ENCODE measurements around the gene RASGRP1.

The RASGRP1 gene

DNA sequence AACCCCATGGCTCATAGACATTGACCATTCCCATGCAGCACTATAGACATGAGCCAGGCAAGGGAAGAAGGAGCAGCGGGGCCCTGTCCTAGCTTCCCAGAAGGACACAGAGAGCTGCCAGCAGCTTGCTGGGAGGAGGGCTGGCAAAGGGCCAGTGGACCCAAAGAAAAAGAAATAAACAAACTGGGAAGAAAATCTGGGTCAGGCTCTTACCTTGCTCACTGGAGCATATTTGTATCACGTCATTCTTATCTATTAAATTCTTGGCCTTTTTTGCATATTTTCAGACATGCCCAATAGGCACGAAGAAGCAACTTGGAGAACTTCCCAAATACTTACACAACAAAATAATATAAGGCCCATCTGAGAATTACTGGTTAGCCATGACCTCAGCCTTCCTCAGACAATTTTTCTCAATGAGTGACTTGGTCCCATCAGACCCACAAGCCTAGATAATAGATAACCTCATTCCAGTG, 28.4 kb downstream of the RASGRP1 start:
- DNase-seq (ENCODE audit: low read depth in 2 of 2): no peak

DNA sequence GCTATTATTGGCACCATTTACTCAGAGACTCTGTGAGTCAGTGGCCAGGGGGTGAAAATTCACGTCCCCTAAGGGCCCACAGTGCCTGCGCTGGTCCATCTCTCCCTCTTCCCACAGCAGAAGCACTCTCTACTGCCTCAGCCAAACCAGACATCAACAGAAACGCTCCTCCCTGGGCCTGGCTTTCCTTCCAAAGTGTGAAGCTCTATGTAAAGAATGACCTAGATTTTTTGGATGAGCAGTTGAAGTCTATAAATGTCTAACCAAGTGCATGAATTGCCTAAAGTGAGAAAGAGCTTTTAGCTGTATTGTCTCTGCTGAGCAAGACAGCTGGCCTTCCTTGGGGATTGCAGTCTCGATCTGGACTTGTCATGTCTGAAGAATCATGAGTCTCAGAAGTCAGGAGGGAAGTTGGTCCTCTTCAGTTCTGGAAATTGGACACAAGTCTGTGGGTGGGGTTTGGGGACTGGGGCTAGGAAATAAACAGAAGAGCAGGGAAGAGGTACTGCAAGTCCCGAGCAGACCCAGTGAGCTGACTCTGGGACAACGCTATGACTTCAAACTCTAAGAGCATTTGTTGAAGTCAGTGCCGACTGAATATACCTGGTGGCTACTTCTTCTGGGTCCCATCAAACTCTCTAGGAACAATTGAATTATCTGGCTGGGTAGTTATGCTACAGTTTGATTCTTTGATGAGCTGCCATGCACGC, 29.0 kb downstream of the RASGRP1 start:
- DNase-seq (ENCODE audit: low read depth in 2 of 2): no peak

DNA sequence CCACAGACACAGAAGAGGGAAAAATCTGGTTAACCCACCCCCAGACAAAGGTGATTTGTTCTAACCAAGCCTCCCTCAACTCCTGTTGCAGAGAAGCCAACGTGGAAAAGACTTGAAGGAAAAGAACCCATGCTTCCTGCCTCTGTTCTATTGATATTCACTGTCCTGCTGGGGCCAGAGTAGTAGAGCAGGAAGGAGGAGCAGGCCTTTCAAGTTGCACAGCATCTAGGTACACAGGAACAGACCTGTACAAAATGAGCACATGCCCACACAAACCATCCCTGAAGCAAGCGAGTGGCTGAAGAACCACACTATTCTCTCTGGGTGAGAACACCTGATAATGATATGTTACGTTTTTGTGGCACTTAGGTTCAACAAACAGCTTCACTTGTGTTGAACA, 29.9 kb downstream of the RASGRP1 start:
- no peak for DNase-seq (ENCODE audit: low read depth in 2 of 2)

DNA sequence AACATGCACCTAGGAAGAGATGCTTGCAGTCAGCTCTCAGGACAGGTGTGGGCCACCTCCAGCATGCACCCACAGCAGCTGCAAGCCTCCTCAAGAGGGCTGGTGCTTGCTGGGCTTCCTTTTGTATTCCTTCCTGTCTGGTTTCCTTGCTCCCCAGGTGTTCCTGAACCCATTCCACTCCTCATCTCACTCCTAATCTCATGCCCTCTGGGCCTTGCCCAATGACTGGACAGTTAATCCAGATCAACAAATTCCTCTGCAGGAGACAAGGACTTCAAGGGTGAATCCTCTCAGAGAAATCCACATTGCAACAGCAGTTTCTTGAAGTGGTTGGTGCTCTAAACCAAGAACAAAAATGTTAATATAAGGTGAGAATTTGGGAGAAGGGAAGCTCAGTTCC, 30.7 kb downstream of the RASGRP1 start:
- DNase-seq (ENCODE audit: low read depth in 2 of 2): no peak

DNA sequence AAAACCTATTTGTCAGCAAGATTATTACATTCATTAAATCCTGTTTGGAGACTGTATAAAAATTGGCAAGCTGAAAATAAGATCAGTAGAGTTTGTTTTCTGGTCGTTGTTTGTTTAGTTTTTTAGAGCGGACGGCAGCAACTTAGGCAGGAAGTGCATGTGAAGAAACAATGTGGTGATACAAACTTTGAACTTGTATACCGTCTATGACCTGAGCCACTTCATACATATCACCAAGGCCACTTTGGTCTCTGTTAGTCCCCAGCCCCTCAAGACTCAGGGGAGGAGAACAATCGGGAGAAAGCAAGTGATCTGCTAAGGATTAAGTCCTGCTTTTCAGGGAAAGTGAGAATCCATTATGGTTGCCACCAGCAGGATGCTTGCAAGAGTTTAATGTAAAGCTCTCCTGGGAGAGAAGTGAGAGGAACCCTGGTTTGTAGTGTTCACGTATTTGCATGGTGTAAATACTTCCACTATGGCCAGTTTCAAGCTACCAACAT, 31.1 kb downstream of the RASGRP1 start:
- no peak for DNase-seq (ENCODE audit: low read depth in 2 of 2)

DNA sequence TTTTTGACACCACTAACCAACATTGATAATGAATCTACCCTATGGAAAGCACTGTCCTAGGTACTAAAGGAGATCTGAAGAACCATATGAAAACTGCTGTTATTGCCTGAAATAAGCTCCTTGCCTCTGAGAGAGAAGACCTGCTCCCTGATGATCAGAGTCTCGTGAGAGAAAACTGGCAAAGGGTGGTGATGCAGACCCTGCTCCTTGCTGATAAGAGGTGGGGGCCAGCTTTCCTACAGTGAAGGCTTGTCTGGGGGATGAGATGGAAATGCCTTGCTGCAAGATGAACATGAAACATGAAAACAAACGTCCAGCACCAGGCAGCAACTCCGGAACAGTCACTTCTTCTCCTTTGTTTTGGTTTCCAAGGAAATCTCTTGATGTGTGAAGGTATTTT, 31.9 kb downstream of the RASGRP1 start:
- no peak for DNase-seq (ENCODE audit: low read depth in 2 of 2)

DNA sequence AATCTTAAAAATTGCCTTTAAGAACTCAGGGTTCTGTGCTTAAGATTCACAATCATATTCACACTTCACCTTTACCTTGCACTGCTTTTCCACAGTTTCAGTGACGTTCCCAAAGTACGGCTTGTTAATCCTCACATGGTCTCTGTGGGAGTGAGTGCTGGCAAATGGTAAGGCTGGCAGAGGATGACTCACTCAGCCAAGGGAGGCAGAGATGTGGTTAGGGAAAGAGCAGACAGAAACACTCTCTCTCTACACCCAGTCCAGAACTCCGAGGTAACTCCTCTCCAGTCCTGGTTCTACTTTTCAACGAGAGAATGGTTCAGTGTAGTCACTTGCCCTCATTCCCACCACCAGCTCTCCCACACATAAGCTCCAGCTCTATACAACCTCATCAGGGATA, 33.1 kb downstream of the RASGRP1 start:
- DNase-seq (ENCODE audit: low read depth in 2 of 2): no peak

DNA sequence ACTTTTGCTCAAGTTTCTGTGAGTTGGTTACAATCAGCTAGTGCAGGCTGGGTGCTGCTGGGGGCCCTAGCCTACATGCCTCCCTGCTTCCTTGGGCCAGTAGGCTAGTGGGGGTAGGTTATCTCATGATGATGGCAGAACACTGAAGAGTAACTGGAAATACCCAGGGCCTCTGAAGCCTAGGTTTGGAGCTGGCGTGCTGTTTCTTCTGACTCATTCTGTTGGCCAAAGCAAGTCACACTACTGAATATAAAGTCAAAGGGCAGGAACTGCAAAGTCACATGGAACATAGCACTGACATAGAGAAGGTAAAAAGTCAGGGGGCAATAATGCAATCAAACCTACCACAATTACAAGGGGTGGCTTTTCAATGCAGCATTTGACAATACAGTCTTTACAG, 34.5 kb downstream of the RASGRP1 start:
- DNase-seq (ENCODE audit: low read depth in 2 of 2): peak in 1 of 2 experiments; percentile 21

DNA sequence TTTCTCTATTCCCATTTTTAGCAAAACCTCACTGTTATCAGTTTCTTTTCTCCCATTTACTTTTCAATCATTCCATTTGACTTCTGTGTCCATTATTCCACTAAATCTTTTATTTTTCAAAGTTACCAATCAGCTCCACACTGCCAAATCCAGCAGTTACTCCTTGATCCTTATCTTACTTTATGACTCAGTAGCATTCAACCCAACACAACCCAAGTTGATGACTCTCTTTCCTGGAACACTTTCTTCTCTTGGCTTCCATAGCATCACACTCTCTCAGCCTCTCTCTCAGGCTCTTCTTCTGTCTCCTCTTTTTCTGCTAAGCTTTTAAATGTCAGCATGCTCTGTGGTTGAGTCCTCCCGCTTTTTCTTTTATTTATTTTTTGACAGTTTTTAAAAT, 36.3 kb downstream of the RASGRP1 start:
- no peak for DNase-seq (ENCODE audit: low read depth in 2 of 2)

DNA sequence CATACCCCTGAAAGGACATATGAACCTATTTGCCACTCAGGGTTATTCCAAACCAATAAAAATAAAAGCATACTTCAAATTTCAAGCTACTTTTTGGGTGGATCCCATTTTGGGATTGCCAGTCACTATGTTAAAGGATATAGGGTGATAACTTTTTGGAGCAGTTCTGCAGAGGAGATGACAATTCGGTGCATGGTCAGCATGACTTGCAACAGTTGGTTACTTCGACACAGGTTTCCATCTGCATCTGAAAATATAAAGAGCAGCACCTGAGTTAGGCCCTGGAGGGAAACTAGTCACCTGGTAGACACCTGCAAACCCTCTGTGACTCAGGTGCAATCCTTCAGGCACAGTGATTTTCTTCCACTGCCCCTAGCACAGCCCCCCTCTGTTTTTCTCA, 38.5 kb downstream of the RASGRP1 start:
- no peak for DNase-seq (ENCODE audit: low read depth in 2 of 2)

DNA sequence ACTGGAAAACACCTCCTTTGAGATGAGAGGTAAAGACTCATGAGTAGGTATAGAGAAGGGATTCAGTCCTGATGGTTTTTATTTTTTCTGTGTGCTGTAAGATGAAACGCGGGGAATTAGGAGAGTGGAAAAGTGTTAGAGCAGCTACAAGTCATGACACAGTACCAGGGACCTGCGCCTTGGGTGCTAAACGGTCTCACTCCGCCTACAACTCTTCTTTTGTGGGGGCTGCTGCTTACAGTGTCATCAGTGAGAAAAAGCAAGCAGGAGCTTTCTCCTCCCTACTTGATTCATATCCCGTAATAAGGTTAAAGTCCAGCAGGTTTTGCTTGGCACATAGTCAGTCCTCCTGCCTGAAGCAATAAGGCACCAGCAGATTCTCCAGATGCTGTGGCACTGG, 39.1 kb downstream of the RASGRP1 start:
- no peak for DNase-seq (ENCODE audit: low read depth in 2 of 2)

DNA sequence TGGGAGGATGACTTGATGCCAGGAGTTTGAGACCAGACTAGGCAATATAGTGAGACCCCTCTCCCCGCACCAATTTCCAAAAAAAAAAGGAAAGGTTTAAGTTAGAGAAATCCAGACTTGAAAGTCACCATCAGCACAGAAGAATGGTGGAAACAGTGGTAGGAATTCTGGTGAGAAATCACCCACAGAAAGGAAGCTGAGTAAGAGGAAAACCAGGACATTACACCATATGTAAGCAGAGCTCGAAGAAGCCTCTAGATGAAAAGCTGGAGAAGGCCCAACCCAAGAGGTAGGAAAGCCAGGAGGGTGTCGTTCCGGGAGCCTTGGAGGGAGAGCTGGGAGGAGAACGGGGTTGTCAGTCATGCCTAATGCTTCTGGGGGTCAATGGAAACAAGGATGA, 40.5 kb downstream of the RASGRP1 start:
- DNase-seq (ENCODE audit: low read depth in 2 of 2): no peak

DNA sequence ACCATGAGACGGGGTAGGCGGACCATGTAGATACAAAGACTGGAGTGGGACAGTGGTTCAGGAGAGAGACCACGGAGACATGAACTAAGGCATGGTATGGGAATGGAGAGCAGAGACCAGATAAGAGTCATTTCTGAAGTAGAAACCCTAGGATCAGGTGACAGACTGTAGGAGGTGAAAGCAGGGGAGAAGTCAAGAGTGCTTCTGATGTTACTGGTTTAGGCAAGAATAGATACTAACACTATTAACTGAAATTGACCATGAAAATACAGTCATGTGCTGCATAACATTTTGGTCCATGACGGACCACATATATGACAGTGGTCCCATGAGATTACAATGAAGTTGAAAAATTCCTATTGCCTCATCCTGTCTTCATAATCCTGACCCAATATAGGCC, 41.7 kb downstream of the RASGRP1 start:
- DNase-seq (ENCODE audit: low read depth in 2 of 2): no peak

DNA sequence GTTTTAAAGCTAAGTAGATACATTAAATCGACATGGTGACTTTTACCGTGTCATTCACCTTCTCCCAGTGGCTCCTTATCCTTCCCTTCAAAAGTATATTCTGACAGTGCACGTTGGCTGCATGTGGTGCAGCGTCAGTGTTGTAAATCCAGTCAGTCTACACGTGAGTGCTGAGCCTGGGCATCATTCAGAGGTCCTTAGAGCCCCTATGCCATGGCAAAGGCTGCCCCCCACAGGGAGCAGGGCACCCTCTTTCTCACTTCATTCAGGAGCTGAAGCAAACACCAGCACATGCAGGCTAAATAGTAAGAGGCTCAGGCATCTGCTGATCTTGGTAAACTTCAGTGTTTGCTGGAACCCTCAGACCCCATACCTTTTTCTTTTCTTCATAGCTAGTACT, 43.3 kb downstream of the RASGRP1 start:
- no peak for DNase-seq (ENCODE audit: low read depth in 2 of 2)

DNA sequence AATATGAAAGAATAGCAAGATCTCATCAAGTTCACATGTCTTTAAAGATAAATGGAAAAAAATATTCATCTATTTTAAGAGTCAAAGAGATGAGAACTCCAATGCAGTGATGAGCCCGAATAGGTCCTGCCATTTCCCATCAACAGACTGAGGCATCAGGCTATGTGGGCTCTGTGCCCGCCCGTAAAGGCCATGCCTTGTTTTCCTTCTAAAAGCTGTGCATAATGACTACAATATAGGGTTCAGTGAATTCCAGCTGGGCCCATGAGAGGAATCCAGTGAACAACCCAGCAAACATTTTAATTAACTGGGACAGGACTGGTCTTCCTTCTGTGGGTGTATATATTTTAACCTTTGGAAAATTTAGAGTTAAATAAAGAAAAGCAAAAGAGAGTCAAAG, 44.6 kb downstream of the RASGRP1 start:
- DNase-seq (ENCODE audit: low read depth in 2 of 2): no peak

DNA sequence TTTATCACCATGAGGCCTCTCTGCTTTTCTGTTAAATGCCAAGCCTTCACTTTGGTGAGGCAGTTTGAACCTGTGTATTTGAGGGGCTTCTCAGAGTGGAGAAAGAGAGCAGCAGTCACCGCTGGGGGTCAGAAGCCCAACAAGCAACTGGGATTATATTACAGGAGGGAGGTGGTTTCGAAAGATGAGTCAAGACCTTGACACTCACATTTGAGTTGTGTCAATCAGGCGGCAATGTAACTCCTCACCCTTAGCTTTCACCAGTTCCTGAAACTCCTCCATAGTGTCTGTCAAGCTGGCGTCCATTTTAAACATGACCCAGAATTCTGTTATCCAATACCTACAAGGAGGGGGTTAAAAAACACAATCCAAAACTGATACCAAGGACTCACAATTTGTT, 46.5 kb downstream of the RASGRP1 start:
- DNase-seq (ENCODE audit: low read depth in 2 of 2): no peak

DNA sequence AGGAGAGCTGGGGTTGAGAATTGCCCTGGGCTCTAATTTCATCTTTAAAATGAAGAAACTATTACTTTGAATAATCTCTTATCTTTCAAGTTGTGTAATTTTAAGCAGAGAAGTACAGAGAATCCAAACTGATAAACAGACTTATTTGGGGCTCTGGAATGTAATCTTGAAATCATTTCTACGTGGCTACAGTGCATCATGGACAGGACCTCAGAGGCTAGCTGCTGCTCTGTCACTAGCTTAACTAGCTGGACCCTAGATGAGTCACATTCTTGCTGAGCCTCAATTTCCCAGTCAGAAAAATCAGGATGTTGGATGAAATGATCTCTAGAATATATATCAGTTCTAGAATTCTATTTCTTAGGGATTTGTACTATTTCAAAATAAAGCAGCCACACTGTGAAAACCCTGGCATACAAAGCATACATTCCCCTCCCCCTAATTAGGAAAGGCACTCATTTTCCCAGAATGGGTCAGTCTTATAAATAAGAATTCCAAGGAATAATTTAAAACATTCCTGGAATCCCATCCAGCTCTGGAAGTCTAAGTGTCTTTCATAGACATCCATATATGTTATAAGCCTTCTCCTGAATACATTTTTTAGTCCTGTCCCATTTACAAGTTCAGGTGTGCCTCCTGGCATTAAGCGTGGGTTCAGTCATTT, 47.2 kb downstream of the RASGRP1 start:
- DNase-seq (ENCODE audit: low read depth in 2 of 2): no peak

DNA sequence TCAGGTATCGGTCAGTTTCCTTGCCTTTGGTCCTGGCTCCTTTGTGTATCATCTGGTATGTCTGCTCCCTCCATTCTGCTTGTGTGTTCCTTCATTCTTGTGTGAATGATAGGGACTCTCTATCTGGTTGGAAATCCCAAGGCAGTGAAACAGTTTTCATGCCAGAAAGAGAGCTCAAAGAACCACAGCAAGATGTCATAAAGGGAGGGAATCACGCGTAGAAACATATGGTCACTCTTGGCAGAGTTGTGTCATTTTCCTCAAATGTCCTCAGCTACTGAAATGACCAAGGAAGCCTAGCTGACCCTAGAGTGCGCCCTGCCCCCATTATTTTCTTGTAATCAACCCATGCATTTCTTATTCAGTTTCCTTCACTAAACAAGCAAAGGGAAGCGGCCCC, 48.0 kb downstream of the RASGRP1 start:
- no peak for DNase-seq (ENCODE audit: low read depth in 2 of 2)

DNA sequence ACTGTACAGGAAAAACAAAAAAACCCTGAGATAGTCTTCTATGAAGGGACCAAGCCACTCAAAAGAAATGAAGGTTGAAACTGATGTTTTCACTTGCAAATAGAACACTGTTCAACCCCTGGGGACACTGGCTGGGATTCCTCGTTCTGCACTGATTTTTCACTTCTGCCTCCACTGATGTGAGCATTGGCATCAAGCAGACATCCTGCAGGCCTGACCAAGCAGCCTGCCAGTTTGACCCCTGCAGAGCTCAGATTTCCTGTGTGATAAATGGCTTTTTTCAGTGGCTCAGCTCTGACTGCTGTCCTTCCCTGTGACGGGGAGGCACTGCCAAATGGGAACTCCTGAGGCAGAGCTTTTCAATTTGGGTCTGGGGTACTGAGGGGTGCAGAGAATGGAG, 50.0 kb downstream of the RASGRP1 start:
- DNase-seq (ENCODE audit: low read depth in 2 of 2): no peak

DNA sequence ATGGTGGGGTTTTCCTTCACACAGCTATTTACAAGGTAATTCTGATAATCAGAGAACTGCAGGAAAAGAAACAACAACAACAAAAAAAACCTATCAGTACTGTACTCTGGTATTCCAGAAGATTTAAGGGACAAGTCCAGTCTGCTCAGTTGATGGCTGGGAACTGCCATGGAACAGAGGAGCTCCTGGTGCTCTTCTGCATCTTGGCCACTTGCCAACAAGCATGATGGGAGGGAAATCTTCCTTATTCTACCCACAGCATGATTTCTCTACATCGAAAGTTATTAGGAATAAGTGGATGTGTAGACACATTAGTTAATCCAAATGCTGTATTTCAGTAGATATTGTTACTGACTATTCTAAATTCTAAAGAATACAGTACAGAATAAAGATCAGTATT, 51.7 kb downstream of the RASGRP1 start:
- DNase-seq (ENCODE audit: low read depth in 2 of 2): no peak

DNA sequence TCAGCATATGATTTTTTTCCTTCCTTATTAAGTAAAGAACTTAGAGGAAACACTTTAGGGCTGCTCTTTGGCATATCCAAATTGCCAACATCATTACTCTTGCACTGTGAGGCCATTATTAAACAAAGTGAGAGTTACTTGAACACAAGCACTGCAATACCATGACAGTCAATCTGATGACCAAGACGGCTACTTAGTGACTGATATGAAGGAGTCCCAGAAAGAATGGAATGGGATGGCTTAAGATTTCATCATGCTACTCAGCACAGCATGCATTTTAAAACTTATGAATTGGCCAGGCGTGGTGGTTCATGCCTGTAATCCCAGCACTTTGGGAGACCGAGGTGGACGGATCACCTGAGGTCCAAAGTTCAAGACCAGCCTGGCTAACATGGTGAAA, 55.5 kb downstream of the RASGRP1 start:
- no peak for DNase-seq (ENCODE audit: low read depth in 2 of 2)

DNA sequence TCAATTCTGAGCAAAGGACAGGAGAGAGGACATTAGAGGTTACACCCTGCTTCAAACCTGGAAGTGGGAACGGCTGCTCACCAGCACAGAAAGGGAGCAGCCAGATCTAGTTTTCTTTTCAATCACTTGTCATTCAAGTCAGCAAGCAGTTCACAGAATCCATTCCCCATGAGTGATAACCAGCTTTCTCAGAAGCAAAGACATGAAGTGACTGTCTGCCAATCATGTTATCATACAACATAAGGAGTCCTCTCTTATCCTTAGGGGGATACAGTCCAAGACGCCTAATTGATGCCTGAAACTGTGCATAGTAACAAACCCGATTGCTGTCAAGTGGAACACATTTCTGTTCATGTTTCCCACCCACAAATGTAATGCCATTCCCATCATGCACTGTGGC, 56.0 kb downstream of the RASGRP1 start:
- no peak for DNase-seq (ENCODE audit: low read depth in 2 of 2)

DNA sequence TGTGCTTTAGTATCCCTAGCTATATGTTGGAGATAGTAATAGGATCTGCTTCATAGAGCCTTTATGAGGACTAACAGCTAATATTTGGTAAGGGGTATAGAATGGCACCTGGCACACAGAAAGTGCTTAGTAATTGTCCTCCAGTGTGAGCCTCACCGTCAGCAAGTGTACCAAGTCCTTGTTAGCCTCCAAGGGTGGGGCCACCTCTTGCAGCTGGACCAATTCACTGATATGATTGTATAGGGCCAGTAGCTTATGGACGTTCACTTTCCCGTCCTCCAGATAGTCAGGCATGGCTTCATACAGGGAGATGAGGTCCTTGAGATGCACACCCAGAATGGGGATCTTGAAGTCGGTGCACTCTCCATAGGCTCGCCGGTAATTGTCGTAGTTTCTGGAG, 57.0 kb downstream of the RASGRP1 start:
- no peak for DNase-seq (ENCODE audit: low read depth in 2 of 2)

DNA sequence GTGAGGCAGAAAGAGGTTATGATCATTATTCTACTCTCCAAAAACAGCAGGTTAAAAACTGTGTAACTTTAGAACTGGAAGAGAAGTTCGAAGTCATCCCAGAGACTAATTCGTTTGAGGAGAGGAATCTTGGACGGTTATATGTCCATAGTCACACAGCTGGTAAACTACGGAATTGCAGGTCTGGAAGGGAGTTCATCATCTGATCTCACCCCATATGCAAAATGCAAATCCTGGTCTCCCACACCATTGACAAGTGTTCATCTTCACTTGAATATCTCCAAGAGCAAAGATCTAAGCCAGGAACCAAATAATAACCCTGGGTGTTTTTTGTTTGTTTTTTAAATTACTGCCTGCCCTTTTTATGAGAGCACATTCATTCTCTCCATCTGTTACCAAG, 57.6 kb downstream of the RASGRP1 start:
- DNase-seq (ENCODE audit: low read depth in 2 of 2): no peak

Measured in stimulated activated CD4-positive, alpha-beta T cell treated with anti-CD3 and anti-CD28 coated beads, Interleukin-12 subunit alpha, Interleukin-12 subunit beta, amount 100 ng/mL, for 24 hours (primary cell).